Stimulated activated CD8-positive, alpha-beta memory T cell treated with anti-CD3 and anti-CD28 coated beads, Interleukin-15, amount 100 ng/mL, for 4 hours (primary cell): ENCODE data around the gene ZNF311.
"Not testable (repeated sequence)": the region's sequence is repeated elsewhere in the genome, so short reads cannot be mapped to it uniquely, and the experiment has no call there.

Source experiments
- DNase-seq, 2 donors: peaks; one replicate each; pipeline ENCODE4 v3.0.0-alpha.2; 2020; ENCODE audit warnings: low read depth in 2 of 2

The ZNF311 gene

DNA sequence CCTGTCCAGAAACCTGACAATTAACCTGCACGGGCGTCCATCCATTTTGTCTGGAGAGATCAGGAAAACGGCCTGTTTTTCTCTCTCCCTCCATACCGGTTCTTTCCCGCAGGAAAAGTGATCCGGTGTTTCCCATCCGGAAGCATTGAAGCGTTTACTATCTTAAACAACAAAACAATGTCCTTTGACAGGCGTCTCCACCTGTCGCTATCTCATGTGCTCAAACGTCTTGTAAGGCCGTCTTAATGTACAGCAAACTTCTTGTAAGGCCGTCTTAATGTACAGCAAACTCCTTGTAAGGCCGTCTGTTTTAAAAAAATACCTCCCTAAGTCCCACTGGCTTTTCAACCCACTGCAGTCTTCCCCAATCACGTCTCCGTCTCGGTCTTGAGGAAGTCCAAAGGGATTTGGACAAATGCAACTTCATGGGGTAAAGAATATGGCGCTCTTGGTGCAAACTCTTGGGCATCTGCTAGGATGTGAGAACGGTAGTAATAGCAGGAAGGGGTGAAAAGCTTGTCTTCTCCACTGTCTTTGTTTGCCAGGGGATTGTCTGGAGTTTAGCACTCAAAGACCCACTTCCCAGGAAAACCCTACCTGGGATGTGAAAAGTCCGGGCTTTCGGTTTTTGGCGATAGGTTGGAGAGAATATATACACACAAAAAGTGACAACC, 51.4 kb downstream of the ZNF311 start:
- no peak for DNase-seq

GRCh38 chr6:28953039-28953584, 52.0 kb downstream of the ZNF311 start:
- DNase-seq: peak in 1 of 2 donors; percentile 36

GRCh38 chr6:28949656-28950195, 55.4 kb downstream of the ZNF311 start:
- DNase-seq: not testable (repeated sequence)

DNA sequence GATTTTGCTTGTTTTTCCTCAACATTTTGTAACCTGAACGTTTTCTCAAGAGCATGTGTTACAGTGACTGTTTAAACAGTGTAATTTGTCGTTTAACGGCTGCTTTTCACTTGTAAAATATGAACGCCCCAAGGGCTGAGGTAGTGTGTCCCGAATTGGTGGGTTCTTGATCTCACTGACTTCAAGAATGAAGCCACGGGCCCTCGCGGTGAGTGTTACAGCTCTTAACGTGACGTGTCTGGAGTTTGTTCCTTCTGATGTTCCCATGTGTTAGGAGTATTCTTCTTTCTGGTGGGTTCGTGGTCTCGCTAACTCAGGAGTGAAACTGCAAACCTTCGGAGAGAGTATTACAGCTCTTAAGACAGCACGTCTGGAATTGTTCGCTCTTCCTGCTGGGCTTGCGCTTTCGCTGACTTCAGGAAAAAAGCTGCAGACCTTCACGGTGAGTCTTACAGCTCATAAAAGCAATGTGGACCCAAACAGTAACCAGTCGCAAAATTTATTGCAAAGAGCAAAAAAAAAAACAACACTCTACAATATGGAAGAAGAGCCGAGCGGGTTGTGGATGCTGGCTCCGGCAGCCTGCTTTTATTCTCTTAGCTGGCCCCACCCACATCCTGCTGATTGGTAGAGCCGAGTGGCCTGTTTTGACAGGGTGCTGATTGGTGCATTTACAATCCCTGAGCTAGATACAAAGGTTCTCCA, 56.2 kb downstream of the ZNF311 start:
- DNase-seq: no peak

DNA sequence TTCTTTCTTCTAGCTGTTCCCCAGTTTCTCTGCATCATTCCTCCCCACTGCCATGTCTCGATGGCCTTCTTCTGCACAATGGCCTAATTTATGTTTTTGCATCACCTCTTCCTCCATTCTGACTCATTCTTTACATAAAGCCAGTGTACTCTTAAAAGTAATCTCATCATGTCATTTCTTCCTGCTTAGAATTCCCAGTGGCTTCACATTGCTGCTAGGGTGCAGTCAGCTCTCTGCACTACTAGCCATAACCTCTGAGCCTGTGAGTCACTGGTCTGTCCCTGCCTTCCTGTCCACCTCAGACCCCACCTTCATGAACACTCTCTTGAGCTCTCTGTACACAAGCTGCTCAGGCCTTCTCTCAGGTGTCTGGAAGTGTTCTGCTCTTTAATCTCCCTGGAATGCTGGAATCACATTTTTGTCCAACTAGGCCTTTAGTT, 57.3 kb downstream of the ZNF311 start:
- no peak for DNase-seq

DNA sequence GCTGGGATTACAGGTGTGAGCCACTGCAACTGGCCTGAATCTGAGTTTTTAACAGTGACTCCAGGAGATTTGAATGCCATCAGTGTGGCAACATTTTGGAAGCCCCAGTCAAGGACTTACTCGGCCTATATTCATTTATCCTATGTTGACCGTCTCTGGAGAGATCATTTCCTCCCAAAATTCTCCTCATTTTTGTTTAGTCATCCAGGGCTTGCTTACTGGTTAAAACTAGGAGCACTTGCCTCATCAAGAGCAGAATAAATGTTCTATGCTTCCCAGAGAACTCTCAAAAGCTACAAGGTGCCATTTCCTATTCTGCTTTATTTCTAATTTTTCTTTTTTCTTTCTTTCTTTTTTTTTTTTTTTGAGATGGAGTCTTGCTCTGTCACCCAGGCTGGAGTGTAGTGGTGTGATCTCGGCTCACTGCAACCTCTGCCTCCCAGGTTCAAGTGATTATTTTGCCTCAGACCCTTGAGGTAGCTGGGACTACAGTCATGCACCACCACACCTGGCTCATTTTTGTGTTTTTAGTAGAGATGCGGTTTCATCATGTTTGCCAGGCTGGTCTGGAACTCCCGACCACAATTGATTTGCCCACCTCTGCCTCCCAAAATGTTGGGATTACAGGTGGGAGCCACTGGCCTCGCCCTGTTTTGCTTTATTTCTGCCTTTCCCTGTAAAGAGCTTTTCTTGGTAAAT, 57.9 kb downstream of the ZNF311 start:
- no peak for DNase-seq

- DNase-seq: no peak
These were observed 59.8 kb downstream of the ZNF311 start for GRCh38 chr6:28945349-28945748.
